ENCODE results near the gene FBXL20.
A peak's percentile ranks its signal among the peaks of the same experiment; 100 is the strongest.

FBXL20 gene

DNA sequence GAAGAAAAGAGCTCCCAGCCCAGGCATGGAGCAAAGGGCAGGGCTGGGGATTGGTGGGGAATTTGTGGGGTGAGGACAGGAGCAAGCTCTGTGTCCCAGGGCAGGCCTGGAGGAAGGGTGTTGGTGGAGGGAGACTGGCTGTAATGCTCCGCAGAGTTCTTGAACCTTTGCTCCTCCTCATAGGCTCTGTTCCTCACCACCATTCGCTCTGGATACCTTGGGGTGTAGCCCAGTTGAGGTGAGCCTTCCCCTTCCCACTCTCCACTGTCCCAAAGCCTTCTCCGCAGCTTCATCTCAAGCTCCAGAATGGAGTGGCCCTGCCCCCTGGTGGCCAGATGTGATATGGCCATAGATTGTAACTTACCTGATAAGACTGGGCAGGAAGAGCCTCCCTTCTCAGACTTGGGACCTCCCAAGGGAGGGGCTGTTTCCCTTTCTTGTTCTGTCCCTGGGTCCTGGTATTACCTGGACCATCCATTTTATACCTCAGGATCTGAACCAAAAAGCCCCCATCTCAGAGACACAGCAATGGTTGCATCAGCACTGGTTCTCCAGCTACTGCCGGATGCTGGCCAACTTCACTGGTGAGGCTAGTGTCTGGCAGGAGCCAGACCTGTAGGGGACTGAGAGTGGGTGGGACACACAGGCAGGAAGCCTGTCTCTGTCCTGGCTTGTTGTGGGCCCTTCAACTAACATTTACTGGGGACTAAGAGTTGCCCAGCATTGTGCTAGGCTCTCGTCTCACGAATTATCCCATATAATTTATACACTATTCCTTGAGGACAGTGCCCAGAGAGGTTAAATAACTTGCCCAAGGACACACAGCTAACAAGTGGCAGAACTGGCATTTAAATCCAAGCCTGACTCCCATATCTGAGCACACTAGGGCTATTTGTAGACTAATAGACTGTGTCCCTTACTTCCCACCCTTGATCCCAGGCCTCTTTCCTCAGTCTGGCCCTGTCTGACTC lies 156.5 kb downstream of the FBXL20 start:
- DNase-seq: peak in 12 of 14 donors; percentile 15 to 78 (median 53)

DNA sequence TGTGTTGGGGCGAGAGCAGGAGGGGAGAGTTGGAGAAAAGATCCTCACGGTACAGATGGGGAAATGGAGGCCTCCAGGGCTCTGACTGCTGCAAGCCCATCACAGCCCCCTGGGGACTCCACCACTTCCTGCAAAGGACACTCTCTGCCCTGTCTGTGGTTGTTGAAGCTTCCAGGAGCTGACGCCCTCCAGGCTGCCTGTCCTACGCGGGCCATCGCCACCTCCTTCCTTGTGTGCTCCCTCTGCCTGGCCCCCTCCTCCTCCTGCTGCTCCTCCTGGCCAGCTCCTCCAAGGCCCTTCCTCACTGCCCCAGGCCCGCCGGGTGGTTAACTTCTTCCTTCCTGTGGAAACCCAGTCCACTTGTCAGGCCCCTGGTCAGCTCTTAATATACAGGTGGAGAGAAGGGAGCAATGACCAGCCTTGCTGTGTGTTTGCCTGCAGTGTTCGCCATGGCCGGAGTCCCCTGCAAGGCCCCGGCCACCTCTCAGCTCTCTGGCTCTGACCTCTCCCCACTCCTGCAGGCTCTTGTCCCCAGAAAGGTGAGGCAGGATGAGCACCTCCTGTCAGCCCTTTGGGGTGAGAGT lies 157.3 kb downstream of the FBXL20 start:
- no peak for DNase-seq

DNA sequence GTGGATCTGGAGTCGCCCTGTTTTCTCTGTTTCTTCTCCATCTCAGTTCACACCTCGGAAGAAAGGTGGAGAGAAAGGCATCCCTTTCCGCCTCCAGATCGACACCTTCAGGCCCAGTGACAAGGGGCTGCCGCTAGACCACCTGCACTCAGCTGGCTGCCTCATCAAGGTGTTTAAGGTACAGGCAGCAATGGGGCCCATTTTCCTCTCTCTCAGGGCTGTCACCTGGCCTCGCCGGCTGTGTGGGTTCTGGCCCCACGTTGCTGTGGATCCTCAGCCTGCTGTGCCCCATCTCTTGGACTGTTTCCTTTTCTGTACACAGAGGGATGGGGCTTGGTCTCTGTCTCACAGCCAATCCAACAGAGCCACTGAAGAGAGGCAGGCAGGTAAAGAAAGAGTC lies 158.3 kb downstream of the FBXL20 start:
- DNase-seq: no peak

DNA sequence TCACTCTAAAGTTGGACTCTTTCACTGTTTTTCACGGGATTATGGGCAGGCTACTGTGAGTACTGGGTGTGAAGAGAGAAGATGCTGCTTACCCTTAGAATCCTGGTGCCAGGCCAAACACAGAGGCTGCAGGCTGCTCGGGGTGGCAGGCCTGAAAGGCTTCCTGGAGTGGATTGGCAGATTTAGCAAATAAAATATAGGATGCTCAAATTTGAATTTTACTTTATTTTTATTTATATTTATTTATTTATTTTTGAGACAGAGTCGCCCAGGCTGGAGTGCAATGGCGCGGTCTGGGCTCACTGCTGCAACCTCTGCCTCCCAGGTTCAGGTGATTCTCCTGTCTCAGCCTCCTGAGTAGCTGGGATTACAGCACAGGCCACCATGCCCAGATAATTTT lies 160.8 kb downstream of the FBXL20 start:
- no peak for DNase-seq

DNA sequence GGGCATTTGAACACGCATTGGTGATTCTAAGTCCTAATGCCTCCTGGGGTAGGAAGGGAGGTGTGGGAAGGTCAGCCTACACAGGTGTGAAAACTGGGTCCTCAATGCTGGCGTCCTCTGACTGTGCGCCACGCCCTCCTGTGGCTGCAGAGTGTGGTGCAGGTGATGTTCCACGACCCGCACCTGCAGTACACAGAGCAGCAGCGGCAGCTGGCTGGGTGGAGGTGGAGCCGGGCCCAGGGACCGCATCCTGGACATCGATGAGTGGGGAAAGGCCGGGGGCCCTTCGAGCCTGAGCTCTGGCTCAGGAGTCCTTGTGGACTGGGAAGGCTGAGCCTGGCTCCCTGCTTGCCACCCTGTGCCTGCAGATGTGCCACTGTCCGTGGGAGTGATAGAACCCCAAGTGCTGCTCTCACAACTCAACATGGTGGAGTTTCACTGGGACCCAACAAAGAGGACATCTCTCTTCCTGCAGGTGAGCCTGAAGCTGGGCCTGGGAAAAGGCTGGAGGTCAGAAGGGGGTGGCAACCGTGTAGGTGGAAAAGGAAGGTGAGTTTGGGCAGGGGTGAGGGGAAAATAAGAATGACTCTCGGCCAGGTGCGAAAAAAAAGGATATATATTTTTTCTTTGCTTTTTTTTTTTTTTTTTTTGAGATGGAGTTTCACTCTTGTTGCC lies 161.6 kb downstream of the FBXL20 start:
- peak in 1 of 14 donors; percentile 13 for DNase-seq

DNA sequence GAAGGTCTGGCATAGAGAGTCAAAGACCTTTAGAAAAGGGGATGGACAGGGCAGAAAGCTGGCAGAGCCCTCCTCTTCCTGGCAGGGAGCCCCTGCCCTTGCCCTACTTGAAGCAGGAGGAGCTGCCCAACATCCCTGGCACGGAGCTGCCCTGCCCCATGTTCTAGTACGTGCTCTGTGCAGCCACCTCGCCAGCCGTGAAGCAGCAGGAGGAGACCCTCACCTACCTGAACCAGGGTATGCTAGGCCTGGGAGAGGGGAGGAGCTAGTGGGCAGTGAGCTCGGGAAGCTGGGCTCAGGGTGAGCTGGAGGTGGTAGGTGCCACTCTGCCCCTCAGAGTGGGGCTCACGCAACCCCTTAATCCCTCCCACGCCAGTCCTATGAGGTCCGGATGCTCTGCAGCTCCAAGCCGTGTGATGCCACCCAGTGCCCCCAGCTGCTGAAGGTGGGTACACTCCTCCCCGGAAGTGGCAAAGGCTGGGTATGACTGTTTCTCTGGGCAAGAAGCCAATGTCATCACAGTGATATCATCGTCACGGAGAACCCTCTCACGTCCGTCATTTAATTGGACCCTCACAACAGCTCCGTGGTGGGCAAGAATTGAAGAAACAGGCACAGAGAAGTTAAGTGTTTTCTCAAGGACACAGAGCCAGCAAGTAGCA lies 163.0 kb downstream of the FBXL20 start:
- DNase-seq: peak in 2 of 14 donors; percentile 22 to 23

DNA sequence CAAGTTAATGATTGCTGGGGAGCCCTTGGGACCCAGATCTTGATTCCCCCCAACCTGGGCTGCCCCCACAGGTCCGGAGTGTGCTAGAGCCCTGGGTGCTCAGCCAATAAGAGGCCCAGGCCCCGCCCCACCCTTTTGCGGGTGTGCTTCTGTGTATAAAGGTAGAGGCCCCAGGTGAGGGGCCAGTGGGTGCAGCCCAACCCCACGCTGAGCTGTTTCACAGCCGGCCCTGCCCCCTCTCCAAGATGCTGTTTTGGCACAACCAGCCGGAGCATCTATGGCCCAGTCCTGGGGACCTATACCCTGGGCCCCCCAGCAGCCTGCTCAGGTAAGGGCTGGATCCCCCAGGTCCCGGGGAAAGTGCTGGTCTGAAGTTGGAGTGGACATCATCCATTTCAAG lies 163.8 kb downstream of the FBXL20 start:
- DNase-seq: no peak

DNA sequence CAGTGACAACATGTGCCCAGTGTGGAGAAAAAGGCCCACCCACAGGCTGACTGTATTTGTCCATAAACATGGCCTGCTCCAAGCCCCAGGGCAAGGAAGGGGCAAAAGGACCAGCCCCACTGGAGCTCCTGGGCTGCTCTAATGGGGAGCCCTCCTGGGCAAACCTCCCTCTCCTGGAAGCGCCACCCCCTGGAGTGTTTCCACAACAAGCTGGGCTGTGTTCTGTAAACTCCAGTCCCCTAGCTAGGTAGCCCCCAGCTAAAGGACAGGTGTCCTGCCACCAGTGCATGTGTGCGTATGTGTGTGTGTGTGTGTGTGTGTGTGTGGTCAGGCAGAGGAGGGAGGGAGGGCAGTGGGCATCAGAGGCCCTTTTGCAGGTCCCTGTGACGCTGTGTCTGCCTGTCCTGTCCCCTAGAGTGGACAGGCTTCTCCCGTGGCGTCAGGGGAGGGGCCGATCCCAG lies 164.4 kb downstream of the FBXL20 start:
- DNase-seq: peak in 1 of 14 donors; percentile 13

DNA sequence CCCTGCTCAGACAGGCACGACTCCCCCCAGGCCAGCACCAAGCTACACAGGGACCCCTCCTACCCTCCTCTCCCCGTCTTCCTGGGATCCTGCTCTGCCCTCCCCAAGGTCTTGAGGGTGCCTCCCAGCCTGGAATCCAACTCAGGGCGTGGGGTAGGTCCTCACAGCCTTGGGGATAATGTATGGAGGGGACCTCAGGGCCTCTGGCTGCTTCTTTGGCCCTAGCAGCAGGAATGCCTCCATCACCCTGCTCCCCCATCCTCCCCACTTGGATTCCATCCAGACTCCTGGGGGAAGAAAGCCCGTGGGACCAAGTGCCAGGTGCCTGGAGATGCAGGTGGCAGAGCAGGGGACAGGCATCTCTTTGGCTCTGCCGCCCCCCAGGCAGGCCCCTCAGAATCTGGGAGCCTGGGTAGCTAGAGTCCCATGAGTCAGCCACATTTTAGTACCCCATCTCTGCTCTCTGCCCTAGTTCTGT lies 164.9 kb downstream of the FBXL20 start:
- no peak for DNase-seq

DNA sequence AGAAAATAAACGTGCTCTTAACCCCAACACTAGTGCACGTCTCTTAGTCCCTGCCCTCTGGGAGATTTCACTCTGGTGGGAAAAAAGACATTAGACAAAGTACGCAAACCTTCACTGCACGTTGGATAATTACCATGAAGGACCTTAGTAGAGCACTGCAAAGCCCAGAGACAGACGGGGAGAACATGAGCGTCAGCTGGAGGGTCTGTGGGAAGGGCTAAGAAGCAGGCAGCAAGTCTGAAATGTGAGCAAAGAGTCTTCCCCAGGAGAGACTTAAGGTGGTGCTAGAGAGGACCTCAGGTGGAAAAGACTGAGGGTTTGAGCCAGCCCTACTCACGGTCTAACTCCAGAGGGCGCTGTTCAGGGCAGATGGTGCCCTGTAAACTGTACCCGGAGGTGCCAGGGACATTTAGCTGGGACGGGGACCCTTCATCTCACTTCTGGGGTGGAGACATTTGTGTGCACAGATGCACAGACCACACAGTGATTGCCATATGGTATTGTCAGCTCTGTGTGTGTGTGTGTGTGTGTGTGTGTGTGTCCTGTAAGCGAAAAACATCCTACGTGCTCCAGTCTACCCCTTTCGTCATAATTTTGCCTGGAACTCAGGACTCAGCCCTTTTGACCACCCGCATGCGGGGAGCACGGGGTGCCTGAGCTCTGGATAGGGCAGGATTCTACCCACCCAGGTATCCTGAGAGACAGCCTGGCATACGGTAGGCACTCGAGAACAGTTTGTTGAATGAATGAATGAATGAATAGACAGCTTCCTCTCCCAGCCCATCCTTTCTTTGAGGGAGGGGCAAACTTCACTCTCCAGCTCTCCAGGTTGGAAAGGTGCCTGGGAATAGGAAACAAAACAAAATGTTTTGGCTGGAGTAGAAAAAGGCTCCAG lies 165.6 kb downstream of the FBXL20 start:
- DNase-seq: peak in 1 of 14 donors; percentile 48

DNA sequence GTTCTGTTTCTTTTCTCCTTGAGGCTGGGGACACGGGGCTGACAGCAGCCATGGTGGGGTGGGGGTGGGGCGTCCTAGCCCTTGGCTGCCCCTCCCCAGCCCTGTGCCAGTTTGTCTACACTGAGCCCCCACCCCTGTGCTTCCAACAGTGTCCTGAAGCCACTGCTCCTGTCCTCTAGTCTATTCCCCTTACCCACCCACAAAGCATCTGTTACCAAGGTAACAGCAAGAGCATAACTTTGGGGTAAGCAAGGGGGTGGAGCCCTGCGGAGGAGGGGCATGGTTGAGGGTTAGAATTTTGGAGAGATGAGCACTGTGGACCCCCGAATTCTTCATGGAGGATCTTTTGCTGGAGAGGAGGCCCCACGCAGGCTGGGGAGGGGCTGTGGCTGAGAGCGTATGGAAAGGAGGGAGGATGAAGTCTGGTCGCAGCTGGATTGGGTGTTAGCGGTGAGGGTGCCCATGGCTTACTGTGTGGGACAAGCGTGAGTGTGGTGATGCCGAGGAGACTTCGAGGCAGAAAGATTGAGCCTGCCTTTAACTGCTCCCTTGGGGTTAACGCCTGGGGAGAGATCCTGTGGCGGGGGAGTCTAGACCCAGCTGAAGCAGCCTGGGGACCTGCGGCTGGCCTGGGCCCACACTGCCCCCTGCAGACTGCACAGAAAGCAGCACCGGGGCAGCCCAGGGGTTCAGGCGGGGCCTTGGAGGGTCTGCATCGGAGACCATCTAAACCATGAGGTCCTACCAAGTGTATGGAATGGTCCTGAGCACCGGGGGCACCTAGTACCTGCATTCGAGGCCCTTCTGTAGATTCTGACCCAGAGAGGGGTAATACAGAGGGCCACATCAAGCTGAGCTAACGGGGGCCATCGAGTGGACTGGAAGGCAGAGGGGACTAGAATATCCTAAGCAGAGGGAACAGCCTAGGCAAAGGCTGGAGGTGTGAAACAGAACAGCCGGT lies 169.6 kb downstream of the FBXL20 start:
- peak in 5 of 14 donors; percentile 9 to 56 (median 16) for DNase-seq

DNA sequence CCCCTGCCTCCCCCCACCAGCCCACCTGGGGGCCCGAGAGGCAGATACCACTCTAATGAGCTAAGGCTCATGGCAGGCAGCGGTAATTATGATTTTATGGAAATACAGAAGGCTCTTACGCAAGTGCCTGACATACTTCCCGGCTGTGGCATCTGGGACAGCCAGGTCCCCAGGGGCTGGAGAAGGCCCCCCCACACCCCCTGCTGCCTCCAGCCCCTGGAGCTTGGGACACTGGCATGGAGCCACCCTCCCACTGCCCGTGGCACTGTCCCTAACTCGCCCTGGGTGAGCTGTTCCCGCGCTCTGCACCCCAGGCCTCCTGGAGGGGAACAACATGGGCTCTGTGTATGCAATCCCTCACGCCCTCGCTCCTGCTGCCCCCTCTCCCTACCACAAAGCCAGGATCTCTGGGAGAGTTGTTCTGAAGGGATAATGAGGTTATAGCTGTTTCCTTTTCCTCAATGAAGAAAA lies 170.3 kb downstream of the FBXL20 start:
- DNase-seq: no peak

DNA sequence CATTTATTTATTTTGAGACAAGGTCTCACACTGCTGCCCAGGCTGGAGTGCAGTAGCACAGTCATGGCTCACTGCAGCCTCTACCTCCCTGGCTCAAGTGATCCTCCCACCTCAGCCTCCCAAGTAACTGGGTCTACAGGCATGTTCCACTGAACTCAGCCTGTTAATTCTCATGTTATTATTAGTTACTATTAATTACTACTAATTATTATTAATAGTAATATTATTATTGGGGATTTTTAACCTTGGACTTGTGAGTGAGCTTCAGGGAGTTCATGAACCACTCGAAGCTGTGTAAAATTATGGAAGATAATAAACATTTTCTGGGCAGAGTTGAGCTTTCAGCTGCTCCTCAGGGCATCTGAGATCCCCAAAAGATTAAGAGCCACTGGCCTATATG lies 171.1 kb downstream of the FBXL20 start:
- DNase-seq: no peak

DNA sequence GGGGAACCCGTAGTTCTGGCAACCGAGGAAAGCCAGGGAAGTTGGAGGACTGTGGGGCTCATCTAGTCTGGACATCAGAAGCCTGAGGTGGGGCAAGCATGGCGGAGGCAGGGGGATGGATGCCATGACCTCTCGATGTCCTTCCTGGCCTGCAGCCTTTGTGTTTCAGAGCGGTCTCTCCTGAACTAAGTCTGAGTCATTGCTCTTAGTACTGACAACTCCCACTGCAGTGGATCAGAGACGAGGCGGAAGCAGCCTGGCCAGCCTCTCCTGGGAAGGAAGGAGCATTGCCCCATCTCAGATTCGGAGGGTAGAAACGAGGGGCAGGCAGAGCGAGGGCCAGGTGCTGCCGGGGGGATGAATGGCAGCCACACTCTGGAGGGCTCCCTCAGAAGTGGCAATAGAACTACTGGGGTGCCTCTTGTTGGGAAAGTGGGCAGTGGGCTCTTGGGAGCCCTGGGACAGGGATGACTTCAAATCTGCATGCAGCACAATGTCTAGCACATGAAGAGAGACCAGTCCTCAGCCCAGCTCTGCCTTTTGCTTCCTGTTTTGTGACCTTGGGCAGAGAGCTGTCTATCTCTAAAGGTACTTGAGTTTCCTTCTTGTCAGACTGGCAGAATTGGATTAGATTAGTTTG lies 172.0 kb downstream of the FBXL20 start:
- DNase-seq: no peak

DNA sequence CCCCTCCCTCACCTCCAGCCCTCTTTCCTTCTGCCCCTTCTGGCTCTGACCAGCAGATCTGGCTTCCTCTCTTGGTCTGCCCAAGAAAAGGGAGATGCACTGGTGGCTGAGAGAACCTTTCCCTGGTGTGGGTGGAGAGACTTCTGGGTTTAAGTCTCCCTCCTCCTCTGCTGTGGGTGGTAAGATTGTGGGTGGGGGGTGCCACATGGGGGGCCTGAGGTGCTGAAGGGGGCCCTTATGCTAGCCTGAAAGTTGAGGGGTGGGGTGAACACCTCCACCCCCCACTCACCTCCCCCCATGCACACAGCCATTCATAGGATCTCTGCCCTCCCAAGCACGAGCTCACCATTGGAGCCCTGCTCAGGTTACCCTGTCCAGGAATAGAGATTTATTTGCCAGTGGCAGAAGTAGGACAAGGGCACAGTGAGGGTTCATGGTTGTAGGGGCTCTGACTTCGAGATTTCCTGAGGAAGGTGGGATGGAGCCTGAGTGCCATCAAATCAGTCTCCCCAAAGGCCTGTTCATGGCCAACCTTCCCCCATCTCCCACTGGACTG lies 174.0 kb downstream of the FBXL20 start:
- DNase-seq: no peak

DNA sequence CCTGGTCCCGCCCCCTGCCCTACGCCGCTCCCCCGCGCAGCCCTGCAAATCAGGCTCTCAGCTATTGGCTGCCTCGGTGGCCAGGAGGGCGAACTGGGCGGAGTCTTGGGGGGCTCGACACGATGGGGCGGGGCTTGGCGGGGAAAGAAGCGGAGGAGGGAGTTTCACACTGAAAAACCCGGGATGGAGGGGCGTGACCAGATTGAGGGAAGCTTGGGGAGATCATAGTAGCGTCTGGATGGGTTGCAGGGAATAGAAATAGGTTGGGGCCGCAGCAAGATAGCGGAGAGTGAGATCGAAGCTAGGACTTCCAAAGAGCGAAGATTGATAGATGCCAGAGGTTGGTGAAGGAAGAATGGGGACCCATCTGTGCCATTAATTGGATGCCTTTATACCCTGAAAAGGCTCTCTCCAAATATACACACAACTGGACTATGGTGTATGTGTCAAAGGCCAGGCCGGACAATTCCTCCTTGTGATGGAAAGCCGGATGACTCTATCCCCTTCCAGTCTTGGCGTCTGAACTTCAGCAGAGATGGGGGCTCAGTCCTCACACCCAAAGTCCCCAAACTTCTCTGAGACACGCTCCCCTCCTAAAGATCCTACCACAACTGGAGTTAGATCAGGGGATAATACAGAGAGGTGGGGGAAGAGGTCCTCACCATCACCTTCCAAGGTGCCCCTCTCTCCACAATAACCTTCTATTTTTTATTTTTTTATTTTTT lies 175.3 kb downstream of the FBXL20 start:
- DNase-seq: peak in 5 of 14 donors; percentile 10 to 74 (median 37)

DNA sequence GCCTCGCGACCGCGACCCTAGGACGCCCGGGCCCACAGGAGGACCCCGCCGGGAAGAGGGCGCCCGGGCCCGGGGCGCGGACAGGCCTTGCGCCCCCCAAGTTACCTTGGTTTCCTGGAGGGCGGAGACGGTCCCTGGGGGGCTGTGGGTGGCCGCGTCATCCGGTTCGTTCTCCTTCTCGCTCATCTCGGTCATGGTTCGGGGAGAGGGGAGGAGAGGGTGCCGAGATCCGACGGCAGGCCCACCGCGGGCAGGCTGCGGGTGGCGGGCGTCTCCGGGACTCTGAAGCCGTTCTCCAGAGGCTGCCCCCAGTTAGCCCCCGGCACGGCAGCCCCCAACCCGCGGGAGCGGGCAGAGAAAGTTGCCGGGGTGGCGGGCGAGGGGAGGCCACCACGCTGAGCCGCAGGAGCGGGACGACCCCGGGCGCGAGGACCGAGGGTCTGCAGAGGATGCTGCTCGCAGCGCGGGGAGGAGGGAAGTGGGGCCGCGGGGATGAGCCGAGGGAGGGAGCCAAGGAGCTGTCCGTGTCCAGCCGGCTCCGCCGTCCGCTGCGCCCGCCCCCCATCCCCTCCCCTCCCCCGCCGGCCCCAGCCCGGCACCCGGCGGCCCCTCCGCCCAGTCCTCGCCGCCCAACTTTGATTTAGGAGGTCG lies 176.0 kb downstream of the FBXL20 start, which contains the start of gene STAC2:
Gene STAC2 (minus strand): TSS at position 638 of the 651 bp plus-strand sequence. CDS start 443 bp downstream, at position 195.
- DNase-seq: no peak
